LHCN-M2 (cell line): ENCODE results near the gene RAB20. TPM values are rescaled to one million over a fixed set of nuclear protein-coding genes. Genes with fewer than 3 reads are reported as not detected.
A peak's percentile ranks its signal among the peaks of the same experiment; 100 is the strongest.
"Not testable (repeated sequence)": the region's sequence is repeated elsewhere in the genome, so short reads cannot be mapped to it uniquely, and the experiment has no call there.

Experiments used
- DNase-seq: peaks from one replicate; pipeline ENCODE4 v3.0.0-alpha.2; 2012; ENCODE audit warnings: low read depth
- total RNA-seq: library from RNA; depleted of rRNA; stranded (reverse); fragments of >200 nt; gene quantifications from 2 replicates; pipeline ENCODE4 v1.2.3, GENCODE V29; 2014

Gene RAB20
- total RNA-seq, 1 experiment from 2014 or later = 6.2 TPM

DNA sequence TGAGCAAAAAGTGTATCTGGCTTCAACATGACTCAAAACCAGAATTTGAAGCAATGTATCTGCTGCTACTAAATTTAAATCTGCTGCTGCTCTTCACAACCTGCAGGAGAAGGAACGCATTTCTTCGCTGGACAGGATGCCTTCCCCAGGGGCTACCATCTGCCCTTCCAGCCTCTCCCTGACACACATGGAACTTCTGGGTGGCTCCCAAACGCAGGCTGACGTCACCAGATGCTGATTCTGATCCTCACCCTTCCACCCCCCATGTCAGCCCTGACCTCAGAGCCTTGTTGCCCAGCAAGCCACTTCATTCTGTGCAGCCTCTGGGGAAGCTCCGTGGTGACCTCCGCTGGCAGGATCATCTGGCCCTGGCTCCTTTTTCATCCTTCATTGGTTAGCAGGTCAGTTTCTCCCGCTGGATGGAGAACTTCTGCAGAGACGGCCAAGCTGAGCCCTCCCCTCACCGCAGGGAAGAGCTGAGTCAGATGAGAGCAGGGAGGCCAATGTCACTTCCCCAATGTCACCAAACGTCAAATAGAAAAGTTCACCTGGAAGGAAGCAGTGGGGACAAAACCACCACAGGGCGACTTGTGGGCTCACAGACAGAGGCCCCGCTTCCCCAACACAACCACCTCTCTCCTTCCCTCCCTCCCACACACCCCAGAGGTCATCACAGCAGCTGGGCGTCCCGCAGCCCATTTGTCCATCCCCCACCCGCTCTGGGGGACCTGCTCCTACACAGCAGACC lies 14.0 kb upstream of the RAB20 start:
- peak; percentile 41 for DNase-seq

DNA sequence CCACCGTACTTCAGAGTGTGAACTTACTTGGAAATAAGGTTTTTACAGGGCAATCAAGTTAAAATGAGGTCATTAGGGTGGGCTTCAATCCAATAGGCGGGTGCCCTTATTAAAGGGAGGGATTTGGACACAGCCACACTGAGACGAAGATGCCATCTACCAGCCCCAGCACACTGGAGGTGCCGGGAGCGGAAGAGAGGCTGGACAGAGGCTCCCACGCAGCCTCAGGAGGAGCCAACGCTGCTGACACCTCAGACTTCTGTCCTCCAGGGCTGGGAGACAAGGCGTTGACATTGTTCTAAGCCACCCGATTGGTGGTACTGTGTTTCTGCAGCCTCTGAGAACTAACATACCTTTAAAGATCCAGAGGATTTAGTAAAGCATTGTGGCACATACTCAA lies 12.6 kb upstream of the RAB20 start:
- DNase-seq = no peak

DNA sequence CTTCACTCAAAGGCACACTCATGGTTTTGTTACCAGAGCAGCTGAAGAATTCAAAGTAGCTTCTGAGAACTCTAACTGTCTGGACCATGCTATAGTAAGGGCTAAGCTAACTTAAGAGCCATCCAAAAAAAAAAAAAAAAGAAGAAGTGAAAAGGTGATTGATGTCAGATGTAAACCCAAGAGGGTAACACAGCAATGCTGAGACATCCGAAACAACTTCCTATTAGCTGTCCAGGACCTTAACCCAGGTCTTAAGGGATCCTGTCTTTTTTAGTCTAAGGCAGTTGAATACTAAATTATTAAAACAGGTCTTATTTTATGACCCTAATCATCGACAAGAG lies 11.2 kb upstream of the RAB20 start:
- no peak for DNase-seq

DNA sequence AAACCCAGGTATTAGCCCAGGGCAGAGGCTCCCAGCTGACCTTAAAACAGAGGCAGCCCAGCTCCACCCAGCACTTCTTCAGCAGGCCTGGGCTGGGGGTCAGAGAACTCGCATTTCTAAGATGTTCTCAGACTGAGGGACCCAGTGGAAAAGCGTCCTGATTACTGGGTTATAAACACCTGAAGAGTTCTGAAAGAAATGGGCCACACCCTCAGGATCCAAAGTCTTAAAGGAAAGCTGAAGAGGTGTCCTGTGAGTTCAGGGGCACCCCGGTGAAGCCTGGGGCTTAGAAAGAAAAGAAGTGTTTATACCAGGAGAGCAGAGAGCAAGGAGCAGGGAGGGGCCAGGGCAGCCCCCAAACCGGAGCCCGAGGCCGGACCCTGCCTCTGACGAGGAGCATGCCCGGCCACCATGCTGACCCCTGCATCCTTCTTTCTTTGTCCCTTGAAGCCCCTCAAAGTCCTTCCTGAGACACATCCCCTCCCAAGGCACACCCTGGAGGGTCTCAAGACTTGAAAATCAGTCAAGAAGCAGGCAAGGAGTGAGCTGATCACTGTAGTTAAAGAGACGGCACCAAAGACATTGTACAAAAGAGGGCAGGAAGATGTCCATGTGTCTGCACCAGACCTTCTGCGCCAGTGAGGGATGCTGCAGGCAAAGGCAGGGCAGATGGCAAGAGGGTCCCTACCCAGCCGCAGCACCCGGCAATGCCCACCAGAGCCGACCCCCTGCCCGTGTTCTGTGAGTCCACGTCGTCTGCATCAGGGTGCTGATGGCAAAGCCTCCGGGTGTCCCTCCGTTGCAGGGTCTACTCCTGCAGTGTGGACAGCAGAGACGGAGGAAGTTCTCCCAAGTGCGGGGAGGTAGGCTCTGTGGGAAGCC lies 10.6 kb upstream of the RAB20 start:
- DNase-seq = no peak

DNA sequence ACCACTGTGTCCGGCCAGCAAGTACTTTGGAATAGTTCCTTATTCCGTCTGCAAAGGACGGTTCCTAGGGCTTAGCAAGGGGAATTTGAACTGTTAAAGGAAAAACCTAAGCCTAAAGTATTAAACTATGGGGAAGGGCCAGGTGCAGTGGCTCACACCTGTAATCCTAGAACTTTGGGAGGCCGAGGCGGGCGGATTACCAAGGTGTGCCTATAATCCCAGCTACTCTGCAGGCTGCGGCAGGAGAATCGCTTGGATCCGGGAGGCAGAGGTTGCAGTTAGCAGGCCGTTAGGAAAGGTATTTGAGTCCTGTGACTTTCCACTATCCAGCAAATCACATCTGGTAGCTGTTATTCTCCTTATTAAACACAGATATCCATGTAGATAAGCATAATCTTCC lies 9.4 kb upstream of the RAB20 start:
- DNase-seq = no peak

DNA sequence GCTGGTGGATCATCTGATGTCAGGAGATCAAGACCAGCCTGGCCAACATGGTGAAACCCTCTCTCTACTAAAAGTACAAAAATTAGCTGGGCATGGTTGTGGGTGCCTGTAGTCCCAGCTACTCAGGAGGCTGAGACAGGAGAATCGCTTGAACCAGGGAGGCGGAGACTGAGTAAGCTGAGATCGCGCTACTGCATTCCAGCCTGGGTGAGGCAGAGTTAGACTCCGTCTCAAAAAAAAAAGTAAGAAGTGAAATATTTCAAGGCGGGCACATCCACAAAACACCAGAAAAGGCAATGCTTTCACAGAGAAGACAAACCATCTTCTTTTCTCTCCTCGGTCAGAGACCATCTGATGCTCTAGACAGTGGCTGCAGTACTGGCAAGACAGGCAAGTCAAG lies 8.4 kb upstream of the RAB20 start:
- not testable (repeated sequence) for DNase-seq

DNA sequence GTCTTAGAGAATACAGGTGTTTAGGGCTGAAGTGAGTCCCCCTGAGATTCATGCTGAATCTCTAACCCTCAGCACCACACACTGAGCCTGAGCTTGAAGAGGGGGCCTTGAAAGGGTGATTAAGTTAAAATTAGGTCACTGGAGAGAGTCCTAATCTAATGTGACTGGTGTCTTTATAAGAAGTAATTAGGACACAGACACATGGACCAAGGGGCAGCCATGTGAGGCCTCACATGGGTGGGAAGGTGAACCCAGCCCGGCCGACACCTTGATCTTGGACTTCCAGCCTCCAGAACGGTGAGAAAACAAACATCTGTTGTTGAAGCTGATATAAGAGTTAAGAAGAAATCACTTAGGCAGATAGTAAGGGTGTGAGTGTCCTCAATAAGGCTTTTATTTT lies 7.1 kb upstream of the RAB20 start:
- DNase-seq = no peak

DNA sequence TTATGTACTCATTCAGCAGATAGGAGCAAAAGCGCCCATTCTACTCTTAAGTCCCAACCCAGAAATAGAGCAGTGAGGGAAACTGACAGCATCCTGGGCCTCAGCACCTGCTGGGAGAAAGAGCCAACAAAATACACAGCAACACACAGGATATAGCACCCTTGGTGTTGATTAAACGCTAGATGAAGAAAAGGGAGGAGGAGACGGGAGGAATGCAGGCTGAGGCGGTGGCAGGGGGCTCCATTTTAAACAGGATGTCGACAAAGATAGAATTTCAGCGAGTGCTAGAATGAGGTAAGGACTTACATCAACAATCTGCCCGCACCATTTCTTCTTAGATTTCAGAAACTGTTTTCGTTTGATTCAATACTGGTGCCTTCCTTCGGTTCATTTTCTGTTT lies 4.6 kb upstream of the RAB20 start:
- no peak for DNase-seq

DNA sequence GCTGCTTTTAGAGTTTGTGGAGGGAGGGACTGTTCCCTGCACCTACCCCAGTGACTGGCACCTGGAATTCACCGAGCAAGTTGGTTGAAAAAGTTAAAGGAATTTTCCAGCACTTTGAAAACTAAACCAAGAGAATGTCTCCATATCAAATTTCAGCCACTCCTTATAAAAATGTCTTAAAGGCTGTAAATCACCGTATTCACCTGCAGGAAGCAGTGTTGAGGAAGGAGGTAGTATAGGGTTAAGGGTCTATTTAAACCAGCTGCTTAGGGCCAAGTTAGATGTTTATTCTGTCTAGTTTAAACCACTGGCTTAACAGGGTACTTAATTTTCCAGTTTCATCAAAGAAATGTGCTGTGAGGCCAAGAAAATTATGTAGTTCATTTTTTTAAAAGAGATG lies 3.8 kb upstream of the RAB20 start:
- no peak for DNase-seq

DNA sequence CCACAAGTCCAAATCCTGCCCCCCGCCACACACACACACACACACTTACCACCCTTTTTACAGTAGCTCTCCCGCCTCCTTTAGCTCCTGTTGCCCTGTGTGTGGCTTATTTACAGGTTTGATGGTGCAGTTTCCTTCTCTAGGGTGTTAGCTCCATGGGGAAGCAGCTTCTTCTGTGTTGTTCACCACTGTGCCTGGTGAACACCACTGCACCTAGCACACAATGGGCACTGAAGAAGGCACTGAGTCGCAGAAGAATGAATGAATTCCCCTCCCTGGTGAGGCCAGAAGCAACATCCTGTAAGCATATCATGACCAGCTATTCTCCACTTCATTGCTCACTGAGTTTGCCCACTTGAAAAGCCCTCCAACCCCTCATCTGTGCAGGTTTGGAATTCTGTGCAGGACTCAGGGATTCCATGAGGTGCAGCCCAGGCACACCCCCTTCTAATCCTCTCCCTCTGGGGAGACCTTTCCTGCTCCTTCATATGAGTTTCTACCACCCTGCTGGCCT lies 3.0 kb upstream of the RAB20 start:
- DNase-seq = no peak

DNA sequence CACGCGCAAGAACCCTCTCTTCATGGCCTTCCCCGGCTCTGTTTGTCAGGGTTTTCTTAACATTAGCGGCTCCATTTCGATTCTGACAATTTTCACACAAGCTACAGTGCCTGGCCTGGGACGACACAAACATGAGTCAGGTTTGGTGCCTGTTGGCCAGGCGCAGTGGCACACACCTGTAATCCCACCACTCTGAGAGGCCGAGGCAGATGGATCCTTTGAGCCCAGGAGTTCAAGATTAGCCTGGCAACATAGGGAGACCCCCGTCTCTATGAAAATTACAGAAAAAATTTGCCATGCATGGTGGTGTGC lies 1.9 kb upstream of the RAB20 start:
- no peak for DNase-seq

DNA sequence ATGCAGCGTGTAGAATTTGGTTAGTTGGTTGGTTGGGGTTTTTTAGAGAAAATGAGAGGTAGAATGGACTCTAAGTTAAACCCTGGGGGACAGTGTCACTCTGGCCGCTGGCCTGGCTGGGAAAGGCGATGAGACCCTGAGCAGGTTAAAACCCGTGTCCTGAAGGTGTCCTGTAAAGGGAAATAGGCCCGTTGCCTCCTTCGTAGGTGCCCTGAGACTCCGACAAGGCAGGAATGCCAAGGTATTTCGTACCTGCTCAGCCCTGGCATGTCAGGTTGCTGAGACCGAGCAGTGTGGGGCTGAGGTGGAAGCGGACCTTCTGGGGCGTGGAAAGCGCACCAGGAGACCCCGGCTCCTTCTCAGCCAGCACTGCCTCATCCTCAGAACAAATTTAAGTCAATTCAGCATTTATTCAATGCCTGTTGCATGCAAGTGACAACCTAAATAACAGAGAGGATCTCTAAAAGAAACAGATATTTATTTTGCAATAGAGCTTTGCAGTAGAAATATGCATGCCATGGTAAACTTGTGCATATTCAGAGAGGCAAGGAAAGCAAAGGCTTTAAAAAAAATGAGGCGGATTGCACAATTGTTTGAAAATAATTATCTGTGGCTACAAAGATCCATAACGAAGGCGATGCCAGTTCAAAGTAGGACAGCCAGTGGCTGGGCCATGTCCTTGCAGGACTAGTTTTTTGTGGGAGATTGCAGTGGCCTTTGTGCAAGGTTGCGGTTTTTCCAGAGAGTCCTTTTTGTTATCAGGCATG lies 1.4 kb upstream of the RAB20 start:
- no peak for DNase-seq

DNA sequence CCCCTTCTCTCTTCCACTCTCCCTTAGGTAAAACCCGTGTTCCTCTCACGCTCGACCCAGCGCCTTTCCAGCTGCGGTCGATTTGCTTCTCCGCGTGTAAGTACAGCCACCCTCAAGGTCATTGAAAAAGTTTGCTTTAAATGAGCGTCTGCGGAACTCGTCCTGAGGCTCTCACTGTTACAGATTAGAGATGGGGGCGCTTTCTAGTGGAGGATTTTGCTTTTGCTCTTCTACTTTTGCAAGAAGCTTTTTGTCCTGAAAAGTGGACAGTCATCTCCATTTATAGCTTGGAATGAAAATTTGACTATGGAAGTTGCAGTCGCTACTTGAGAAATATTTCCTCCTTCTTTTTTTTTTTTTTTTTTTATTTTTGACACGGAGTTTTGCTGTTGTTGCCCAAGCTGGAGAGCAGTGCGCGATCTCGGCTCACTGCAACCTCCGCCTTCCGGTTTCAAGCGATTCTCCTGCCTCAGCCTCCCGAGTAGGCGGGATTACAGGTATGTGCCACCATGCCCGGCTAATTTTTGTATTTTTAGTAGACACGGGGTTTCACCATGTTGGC lies 595 bp upstream of the RAB20 start:
- peak; percentile 44 for DNase-seq

DNA sequence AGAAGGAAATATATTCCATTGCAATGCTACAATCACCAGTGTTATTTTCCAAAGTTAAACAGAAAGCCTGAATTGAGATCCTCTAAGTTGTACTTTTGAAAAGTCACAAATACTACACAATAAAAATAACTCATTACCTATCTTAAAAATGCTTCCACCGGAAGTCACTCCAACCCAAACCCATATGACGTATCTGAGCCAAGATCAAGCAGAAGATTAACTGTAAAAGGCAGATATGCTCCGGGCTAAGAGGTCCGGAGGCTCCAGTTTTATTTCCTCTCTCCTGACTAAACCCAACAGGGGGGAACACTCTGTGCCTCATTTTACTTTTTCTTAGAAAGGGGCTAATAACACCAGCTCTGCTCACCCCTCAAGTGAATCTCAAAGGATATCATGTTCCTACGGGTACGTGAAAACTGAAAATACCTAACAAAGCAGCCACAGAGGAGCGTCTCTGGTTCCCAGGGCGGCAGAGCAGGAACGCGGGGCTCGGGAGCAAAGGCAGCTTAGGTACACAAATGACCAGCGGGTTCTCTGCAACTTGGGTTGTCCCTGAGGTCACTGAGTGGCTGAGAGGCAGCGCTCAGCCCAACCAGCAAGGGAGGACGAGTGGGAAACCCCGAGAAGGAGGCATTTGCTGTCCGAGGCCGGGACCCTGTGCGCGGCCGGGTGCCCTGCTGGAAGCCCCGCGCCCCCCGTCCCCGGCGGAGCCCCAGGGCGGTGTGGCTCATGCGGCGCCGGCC lies 750 bp downstream of the RAB20 start:
- no peak for DNase-seq

DNA sequence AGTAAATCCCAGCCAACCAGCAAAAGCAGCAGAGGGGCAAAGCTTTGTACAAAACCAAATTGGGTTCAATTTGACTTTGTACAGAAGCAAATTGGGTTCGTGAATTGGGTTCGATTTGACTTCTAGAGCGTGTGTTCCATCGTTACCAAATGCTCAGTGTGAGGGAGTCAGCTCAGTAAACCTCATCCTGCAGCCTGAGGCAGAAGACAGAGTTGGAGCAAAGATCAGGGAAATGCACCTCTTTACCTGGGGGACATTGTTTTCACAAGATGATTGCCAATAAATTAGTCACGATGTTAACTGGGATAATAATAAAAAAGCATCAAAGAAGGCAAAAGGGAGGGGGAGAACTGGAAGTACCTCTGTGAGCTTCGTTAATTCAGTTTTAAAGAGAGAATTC lies 1.5 kb downstream of the RAB20 start:
- no peak for DNase-seq

DNA sequence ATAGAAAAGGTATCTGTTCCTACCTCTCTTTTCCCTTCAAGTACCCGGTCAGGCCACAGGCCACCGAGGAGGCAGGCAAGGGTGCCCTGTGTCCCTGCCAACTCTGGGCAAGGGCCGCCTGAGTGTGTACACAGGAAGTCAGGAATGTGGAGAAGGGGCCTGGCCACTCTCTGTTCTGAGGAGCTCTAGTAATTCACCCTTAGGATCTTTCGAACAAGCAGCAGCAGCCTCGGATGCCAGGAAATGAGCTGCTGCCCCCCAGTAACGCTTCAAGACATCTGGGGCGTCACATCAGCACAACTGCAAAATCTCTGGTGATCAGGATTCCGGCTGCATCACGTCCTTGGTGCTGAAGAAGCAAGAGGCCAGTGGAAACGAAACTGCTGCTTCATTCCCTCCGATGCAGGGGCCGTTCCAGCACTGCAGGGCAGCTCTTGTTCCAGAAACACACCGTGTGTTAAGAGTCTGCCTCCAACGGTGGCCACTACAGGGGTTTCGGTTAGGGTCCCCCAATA lies 2.0 kb downstream of the RAB20 start:
- no peak for DNase-seq

DNA sequence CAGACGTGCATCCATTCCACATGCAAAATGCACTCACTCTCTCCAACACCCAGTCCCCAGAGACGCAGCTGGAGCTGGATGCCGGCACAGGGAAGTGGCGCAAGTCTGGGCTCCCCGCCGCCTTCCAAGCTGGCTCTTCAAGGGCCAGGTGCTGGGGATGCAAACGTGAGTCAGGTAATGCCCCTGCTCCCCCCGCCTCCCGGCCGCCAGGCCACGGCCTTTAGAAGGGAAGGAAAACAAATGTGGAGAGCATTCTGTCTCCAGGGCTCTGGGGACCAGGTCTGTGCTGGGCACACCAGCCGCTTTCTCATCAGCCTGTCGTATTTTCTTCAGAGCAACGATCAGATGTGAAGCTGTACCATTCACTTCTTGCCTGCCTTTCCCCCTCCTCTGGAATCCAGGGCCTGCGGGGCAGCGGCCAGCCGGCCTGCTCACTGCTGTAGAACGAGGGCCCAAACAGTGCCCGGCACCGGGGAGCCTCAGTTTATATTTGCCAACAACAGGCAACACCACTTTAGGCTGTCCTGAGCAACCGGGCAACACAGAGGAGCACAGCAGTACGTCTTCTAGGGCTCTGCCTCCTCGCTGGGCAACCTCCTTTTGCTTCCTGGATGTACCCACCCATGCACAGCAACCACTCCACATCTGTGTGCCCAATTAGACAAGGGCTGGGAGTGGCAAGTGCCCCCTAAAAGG lies 3.8 kb downstream of the RAB20 start:
- no peak for DNase-seq

DNA sequence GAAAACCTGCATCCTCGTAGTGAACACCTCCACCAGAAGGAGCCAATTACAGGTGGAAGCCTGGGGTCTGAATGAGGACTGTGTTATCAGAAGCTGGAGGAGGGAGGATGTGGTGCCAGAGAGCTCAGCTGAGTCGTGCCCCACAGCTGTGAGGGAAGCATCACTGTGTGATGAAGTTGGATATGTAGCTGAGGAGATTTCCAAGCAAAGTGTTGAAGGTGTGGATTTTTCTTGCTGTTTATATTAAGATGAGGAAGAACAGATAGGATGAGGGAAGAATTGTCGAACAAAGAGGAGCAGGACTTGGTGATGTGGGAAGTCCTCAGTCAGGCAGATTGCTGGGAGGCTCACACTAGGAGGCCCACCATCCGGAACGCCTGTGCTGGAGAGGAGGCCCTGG lies 4.4 kb downstream of the RAB20 start:
- DNase-seq = no peak

DNA sequence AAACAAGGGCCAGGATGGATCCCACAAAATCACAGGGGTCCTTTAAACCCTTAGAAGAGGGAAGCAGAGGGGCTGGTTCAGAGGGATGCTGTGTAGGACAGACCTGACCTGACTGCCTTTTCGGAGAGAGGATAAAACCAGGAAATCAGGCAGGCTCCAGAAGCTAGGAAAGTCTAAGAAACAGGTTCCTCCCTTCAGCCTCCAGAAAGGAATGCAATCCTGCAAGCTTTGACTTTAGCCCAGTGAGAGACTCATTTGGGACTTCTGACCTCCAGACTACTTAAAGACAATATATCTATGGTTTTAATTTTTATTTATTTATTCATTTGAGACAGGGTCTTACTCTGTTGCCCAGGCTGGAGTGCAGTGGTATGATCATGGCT lies 5.3 kb downstream of the RAB20 start:
- no peak for DNase-seq

DNA sequence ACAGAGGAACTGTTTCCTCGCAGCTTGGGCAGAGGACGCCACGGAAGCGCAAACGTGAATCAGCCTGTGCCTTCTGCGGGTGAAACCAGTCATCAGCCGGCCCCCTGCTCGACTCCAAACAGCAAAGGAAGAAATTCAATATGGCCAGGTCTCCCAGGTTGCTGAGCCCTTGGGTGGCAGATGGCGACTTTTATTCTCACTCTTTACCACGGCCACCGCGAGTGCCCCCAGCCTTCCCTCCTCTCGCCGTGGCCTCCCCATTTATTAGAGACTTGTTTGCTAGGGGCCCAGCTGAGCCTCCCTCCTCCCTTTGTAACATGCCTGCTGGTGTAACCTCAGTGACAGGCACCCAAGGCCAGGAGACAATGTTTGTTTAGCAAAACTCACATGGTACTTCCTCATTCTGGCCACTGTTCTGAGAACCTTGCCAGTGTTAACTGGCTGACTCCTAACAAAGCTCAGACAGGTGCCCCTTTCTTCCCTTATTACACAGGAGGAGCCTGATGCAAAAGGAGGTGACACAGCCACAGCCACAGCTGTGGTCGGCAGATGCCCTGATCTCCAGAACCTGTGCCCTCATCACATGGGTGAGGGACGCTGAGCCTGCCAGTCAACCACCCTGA lies 5.8 kb downstream of the RAB20 start:
- no peak for DNase-seq
